HG02970 (cell line): ENCODE data around the gene KLHL29.

Source experiments
- ATAC-seq: cut with Tn5 transposase; IDR thresholded peaks from one replicate; pipeline ENCODE4 v1.9.1; 2021; ENCODE audit warnings: mild to moderate bottlenecking, moderate library complexity, moderate number of reproducible peaks; ENCODE audit not compliant: unreplicated experiment, low FRiP score

The KLHL29 gene

DNA sequence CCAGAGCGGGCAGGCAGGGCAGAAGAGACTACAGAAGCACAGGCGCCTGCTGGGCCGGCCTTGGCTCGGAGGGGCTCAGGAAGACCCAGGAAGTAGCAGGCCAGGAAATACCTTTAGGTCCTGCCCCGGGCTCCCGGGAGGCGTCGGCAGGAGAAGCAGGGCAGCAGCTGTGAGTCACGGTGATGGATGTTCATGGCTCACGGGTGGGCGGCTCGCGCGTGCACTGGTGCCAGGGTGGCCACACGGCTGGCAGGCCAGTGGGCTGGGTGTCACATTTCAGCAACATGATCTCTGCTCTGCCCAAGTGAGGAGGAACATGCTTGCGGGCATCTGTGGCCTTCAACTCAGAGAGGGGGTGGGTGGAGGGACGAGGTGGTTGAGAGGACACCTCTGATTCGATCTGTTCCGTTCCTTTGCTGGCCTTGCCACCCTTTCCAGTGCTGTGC is 139.3 kb downstream of the KLHL29 start:
- no peak for ATAC-seq

- ATAC-seq: no peak
Measured at GRCh38 chr2:23525137-23525765, 140.3 kb downstream of the KLHL29 start.

GRCh38 chr2:23526114-23526513 is 141.1 kb downstream of the KLHL29 start:
- no peak for ATAC-seq

GRCh38 chr2:23526835-23527790 is 142.1 kb downstream of the KLHL29 start:
- no peak for ATAC-seq

- ATAC-seq: no peak
Measured at GRCh38 chr2:23528171-23528570, 143.2 kb downstream of the KLHL29 start.

GRCh38 chr2:23528690-23529089 is 143.7 kb downstream of the KLHL29 start:
- no peak for ATAC-seq

- no peak for ATAC-seq
Measured at GRCh38 chr2:23529659-23530058, 144.7 kb downstream of the KLHL29 start.

- ATAC-seq: no peak
Measured at GRCh38 chr2:23530206-23530908, 145.4 kb downstream of the KLHL29 start.

DNA sequence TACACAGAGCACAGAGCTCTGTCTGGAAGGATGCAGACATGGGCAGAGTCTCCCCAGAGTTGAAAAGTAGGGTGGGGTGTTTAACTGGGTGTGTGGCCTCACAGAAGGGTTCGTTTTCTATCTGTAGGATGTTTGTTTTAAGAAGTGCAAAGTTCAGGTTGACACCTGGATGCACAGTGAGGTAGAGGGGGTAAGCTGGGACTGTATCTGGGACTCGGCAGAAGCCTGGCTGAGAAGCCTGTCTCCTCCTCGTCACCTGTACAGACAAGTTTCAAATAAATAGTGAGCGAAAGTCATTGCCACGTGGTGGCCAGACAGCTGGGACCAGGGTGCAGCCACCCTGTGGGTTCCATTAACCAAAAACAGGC is 145.9 kb downstream of the KLHL29 start:
- no peak for ATAC-seq

GRCh38 chr2:23531280-23531679 is 146.3 kb downstream of the KLHL29 start:
- ATAC-seq: no peak

DNA sequence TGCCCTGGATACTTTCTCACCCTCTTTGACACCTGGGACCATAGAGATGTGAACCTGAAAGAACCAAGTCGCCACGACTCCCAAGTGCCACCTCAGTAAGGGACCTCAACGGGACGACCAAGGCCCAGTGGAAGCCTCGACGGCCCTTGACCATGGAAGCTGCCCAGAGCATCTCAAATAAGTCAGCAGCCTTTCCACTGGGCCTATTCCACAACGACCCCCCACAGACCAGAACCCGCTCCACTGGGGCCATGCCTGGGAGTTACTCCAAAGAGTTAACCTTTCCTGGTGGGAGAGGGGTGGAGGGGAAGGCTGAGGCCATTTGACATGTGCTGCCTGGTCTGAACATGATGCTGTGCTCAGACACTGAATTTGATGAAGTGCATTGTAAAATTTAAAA is 146.9 kb downstream of the KLHL29 start:
- ATAC-seq: no peak

DNA sequence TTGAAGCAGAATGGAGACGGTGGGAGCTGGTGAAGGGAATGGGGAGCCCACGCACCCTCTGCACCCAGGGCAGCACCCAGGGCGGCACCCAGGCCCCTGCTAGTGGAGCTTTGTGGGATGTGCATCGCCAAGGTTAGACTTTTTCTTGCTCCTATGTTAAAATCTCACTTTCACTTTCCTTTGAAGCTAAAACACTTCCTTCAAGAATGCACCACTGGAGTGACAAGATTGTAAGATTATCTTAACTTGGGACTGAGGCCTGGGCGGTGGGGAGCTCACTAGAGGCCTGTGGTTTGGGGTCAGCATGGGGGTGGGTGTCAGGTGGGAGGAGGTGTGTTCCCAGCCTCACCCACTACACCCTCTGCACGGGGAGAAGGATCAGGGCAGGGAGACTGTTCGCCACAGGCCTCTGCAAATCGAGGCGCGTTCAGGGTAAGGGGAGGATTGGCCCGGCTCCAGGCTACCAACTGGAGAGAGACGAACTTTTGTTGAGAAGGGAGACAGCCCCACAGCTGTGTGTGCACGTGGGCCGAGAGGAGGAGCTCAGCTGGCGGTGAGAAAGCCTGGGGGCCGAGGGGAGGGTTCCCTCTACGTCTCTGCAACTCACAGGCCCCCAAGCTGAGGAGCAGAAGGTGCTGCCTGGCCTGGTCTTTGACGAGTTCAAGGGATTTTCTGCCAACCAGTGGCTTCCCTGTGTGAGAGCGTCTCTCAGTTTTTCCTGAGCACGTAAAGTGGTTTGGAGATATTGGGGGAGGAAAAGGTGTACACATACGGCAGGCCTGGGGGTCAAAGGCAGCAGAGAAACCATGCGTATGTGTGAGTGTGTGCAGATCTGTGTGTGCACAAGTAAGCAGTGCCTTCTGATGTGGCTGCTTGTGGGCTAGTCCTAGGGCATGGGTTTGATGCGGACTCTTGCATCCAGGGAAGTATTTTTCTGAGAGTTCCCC is 147.7 kb downstream of the KLHL29 start:
- no peak for ATAC-seq

DNA sequence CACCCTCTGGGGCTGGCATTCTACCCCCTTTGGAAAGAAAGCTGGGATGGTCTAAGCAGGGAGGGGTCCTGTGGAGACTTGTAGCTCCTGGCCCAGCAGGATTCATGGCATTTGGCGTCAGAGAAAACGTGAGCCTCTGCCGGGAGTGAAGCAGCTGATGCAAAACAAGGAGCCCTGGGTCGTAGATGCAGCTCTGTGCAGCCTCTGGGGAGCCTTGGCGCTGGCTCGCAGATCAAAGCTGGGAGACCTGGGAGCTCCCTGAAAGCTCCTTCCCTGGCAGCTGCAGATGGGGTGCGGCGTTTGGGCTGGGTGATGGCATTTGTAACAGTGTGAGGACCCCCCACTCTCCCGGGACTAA is 148.3 kb downstream of the KLHL29 start:
- ATAC-seq: no peak

GRCh38 chr2:23534771-23535170 is 149.8 kb downstream of the KLHL29 start:
- ATAC-seq: no peak

- no peak for ATAC-seq
Measured at GRCh38 chr2:23536326-23536725, 151.3 kb downstream of the KLHL29 start.

GRCh38 chr2:23537991-23538390 is 153.0 kb downstream of the KLHL29 start:
- no peak for ATAC-seq

DNA sequence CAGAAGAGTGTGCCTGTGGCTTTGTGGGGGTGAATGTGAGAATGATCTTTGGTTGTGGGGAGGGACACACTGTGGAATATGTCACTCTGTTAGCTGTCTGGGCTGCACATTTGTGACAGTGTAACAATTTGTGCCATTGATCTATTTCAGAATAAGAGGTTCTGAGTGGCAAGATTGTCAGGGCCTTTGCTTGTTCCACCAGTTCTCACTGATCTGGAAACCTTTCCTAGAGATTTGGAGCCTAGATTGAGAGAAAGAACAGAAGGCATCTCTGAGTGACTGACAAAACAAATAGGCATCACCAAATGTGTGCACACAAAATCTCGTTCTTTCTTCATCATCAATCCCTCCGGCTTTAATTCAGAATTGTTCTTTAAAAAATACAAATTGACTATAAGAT is 153.6 kb downstream of the KLHL29 start:
- no peak for ATAC-seq

DNA sequence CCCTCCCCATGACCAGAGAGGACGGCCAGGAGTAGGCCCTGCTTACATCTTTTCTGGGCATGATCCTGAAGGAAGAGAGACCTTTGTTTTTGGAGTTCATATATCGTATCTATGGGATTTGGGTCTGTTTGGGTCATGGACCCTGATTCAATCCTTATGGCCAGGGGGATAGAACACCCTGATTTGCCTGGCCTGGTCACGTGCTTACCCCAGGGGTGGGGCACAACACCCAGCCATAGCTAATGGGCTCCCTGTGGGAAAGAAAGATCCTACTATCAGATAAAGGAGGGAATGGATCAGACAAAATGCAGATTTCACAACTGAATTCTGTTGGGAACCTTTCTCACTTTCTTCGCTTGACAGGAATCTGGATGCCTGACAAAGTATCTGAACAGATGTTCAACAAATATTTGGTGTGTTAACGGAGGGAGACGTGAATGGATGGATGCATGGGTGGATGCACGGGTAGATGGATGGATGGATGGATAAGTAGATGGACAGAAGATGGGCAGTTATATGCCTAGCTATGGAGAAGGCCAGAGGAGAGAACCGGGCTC is 155.9 kb downstream of the KLHL29 start:
- ATAC-seq: no peak

- no peak for ATAC-seq
Measured at GRCh38 chr2:23541503-23542229, 156.7 kb downstream of the KLHL29 start.
